K562 (cell line): ENCODE data around the gene PARD3B. TPM values are rescaled to one million over a fixed set of nuclear protein-coding genes. Genes with fewer than 3 reads are reported as not detected.

ENCODE experiments used
- ATAC-seq: fragments of 200-7000 bp; cut with Tn5 transposase; 3 replicates; pipeline ENCODE4 v1.9.1; 2020; ENCODE audit warnings: moderate library complexity
- BruUV-seq: library from RNA; stranded (reverse); fragments of 400-500 nt; replicated peaks from 2 replicates; lab custom pipeline; 2021; lab: Mats Ljungman, UMichigan
- CTCF ChIA-PET: fragments of 300-600 bp; formaldehyde crosslinking; extraction: SDS; loops from one replicate; lab custom pipeline; 2021; ENCODE audit warnings: low intra/inter-chr PET ratio; lab: Yijun Ruan, JAX
- POLR2A ChIA-PET: fragments of 300-600, 350-650 bp; sonication (Branson Sonifier 250); formaldehyde crosslinking; extraction: SDS; loops from one replicate; lab custom pipeline; 2021; ENCODE audit warnings: antibody characterized with exemption, inconsistent platforms; lab: Yijun Ruan, JAX
- DNase-seq, 4 experiments: peaks; one replicate each; pipeline versions ENCODE4 v3.0.0 to v3.0.0-alpha.2; 2011 to 2018; ENCODE audit warnings: low spot score in 3 of 4, mixed read lengths in 3 of 4; ENCODE audit errors: extremely low read depth in 1 of 4
- FAIRE-seq: peaks from 2 replicates; lab custom pipeline; 2011; peaks lifted over from hg19 to GRCh38; lab: Jason Lieb, UNC
- H2AFZ ChIP-seq: 2 replicates; pipeline ENCODE4 v1.6.0; 2011; ENCODE audit warnings: low read depth, low read length, control low read depth, inconsistent platforms
- H3K27ac ChIP-seq: fragments of 200-600 bp; 3 replicates; pipeline ENCODE4 v1.8.0; 2011; ENCODE audit warnings: low read depth, mild to moderate bottlenecking, control low read depth, inconsistent platforms, low read length, moderate library complexity, mixed read lengths; ENCODE audit errors: extremely low read depth
- H3K27me3 ChIP-seq, 2 experiments: fragments of 300-600 bp in 1 of 2; 2 replicates in 1 of 2; 3 replicates in 1 of 2; pipeline versions ENCODE4 v1.6.0 to v1.8.0; 2011; ENCODE audit warnings: inconsistent platforms in 2 of 2, low read length in 2 of 2, mild to moderate bottlenecking in 1 of 2, mixed read lengths in 1 of 2, moderate library complexity in 1 of 2; ENCODE audit not compliant: control insufficient read depth in 2 of 2, insufficient read depth in 2 of 2
- H3K36me3 ChIP-seq: fragments of 300-600 bp; 3 replicates; pipeline ENCODE4 v1.8.0; 2011; ENCODE audit warnings: mild to moderate bottlenecking, low read length, inconsistent platforms; ENCODE audit not compliant: control insufficient read depth, insufficient read depth
- H3K4me1 ChIP-seq, 2 experiments: fragments of 200-600 bp in 1 of 2; replicated peaks in 1 of 2; 2 replicates in 1 of 2; 3 replicates in 1 of 2; pipeline versions ENCODE4 v1.5.1 to v1.8.0; 2011; ENCODE audit warnings: inconsistent platforms in 2 of 2, low read length in 2 of 2, mild to moderate bottlenecking in 1 of 2, mixed read lengths in 1 of 2, moderate library complexity in 1 of 2; ENCODE audit not compliant: control insufficient read depth in 2 of 2, insufficient read depth in 2 of 2
- H3K4me2 ChIP-seq: 2 replicates; pipeline ENCODE4 v1.6.1; 2011; ENCODE audit warnings: low read length, control low read depth, inconsistent platforms, mixed read lengths; ENCODE audit not compliant: insufficient read depth
- H3K4me3 ChIP-seq: fragments of 200-600 bp; sonication (generic), shearing (Covaris generic); 2 replicates; pipeline ENCODE4 v1.5.1; 2016; ENCODE audit warnings: control low read depth, inconsistent platforms
- H3K79me2 ChIP-seq: fragments of 200-600 bp; 3 replicates; pipeline ENCODE4 v1.8.0; 2011; ENCODE audit warnings: low read length, inconsistent platforms; ENCODE audit not compliant: control insufficient read depth, insufficient read depth
- H3K9ac ChIP-seq, 2 experiments: 2 replicates each; pipeline versions ENCODE4 v1.6.0 to v1.6.1; 2011; ENCODE audit warnings: low read depth in 2 of 2, low read length in 2 of 2, control low read depth in 1 of 2, inconsistent platforms in 1 of 2, mild to moderate bottlenecking in 1 of 2, mixed read lengths in 1 of 2; ENCODE audit not compliant: insufficient read depth in 1 of 2
- H3K9me1 ChIP-seq: one replicate; pipeline ENCODE4 v1.6.0; 2011; ENCODE audit warnings: inconsistent platforms, mild to moderate bottlenecking, low read length, moderate library complexity; ENCODE audit not compliant: control insufficient read depth, insufficient read depth
- H3K9me3 ChIP-seq: replicated peaks from 2 replicates; pipeline ENCODE4 v1.5.1; 2011; ENCODE audit warnings: low read depth, low read length, inconsistent platforms; ENCODE audit not compliant: control insufficient read depth, insufficient read depth
- H4K20me1 ChIP-seq: replicated peaks from 2 replicates; pipeline ENCODE4 v1.6.1; 2011; ENCODE audit warnings: low read length, inconsistent platforms, mixed read lengths; ENCODE audit not compliant: control insufficient read depth, insufficient read depth
- CGGBP1 ChIP-seq: fragments of 250-450 bp; sonication (Bioruptor Pico); IDR thresholded peaks from 2 replicates; pipeline ENCODE4 v1.9.0; 2021; ENCODE audit warnings: mild to moderate bottlenecking
- PATZ1 ChIP-seq: fragments of 250-450 bp; sonication (Bioruptor Pico); IDR thresholded peaks from 2 replicates; pipeline ENCODE4 v1.5.0; 2020; ENCODE audit warnings: mild to moderate bottlenecking, borderline replicate concordance
- POLR2A ChIP-seq: fragments of 450-650 bp; conservative IDR thresholded peaks from 2 replicates; pipeline ENCODE4 v1.6.1; 2016
- RBM15 ChIP-seq: fragments of 200-400 bp; formaldehyde crosslinking; IDR thresholded peaks from 2 replicates; pipeline ENCODE4 v1.6.1; 2018; ENCODE audit warnings: mild to moderate bottlenecking, low read length, moderate library complexity; ENCODE audit not compliant: insufficient read depth
- ZBTB43 ChIP-seq: sonication (generic); formaldehyde crosslinking; IDR thresholded peaks from 2 replicates; pipeline ENCODE4 v1.8.0; 2023; ENCODE audit warnings: mild to moderate bottlenecking, missing genetic modification reagents
- ZEB2 ChIP-seq: fragments of 450-650 bp; IDR thresholded peaks from 2 replicates; pipeline ENCODE4 v1.6.1; 2016
- ZNF431 ChIP-seq: sonication (generic); formaldehyde crosslinking; IDR thresholded peaks from 2 replicates; pipeline ENCODE4 v1.8.0; 2022; ENCODE audit warnings: mild to moderate bottlenecking, missing genetic modification reagents
- ZNF639 ChIP-seq, 2 experiments: fragments of 200-800 bp in 1 of 2; sonication (Bioruptor generic) in 1 of 2; sonication (generic) in 1 of 2; formaldehyde crosslinking in 1 of 2; IDR thresholded peaks in 1 of 2; conservative IDR thresholded peaks in 1 of 2; 2 replicates each; pipeline versions ENCODE4 v1.5.0 to v1.6.1; 2016 to 2020; ENCODE audit warnings: missing compliant biosample characterization in 1 of 2, missing genetic modification characterization in 1 of 2, missing genetic modification reagents in 1 of 2
- WGBS: fragments of 100-300 bp; shearing (Covaris generic); methylation state at CpG from one replicate; pipeline ENCODE4 v1.1.6; 2016; ENCODE audit warnings: low coverage, mixed read lengths; ENCODE audit not compliant: insufficient coverage; ENCODE audit errors: missing lambda C conversion rate; 5-methylcytosine and 5-hydroxymethylcytosine counted together
- in situ Hi-C: fragments of 300-500 bp; cut with MboI; formaldehyde crosslinking; loops from 4 replicates; pipeline ENCODE4 v1.15.0; 2018; ENCODE audit warnings: inconsistent platforms, mixed read lengths
- intact Hi-C: fragments of 100-400 bp; cut with micrococcal nuclease; formaldehyde crosslinking; loops from 2 replicates; pipeline ENCODE4 v1.14.2; 2022
- polyA plus RNA-seq, 8 experiments: library from polyadenylated mRNA; depleted of rRNA in 4 of 8; stranded (reverse) in 5 of 8; unstranded in 3 of 8; fragments of >200 nt; fragmentation: Nextera tagmentation in 2 of 8; fragmentation: Illumina TruSeq in 1 of 8; extraction: Ambion mirVana in 2 of 8; extraction: Trizol in 1 of 8; gene quantifications; 2 replicates each; pipeline versions ENCODE4 v1.2.1 to v1.2.3, GENCODE V29; 2011 to 2014; ENCODE audit warnings: inconsistent platforms in 1 of 8, missing spikeins in 1 of 8
- total RNA-seq, 7 experiments: library from RNA; depleted of rRNA in 6 of 7; stranded (reverse); fragments of >200 nt in 6 of 7; fragmentation: Illumina TruSeq in 2 of 7; extraction: Trizol in 2 of 7; gene quantifications; 2 replicates each; pipeline versions ENCODE4 v1.2.1 to v1.2.3, GENCODE V29; 2011 to 2021; ENCODE audit warnings: low replicate concordance in 1 of 7

PARD3B gene
- total and polyA plus RNA-seq, 9 of the 15 experiments (the other 6 are each of a cell fraction or from before 2014, with no cell fraction given): 0.15 to 3.0 (median 1.1) TPM

- Histone ChIP-seq H3K27me3 (no peaks in the 10 kb centered on the region), H3K27ac (no peak overlapping the region), H3K9me3 (no peaks in the 10 kb centered on the region), H3K79me2 (no peaks in the 10 kb centered on the region), H3K9me1 (no peaks in the 10 kb centered on the region), H4K20me1 (no peaks in the 10 kb centered on the region), H3K9ac (no peak overlapping the region), H3K4me3 (no peak overlapping the region), H3K4me2 (no peak overlapping the region), H3K4me1 (no peaks in the 10 kb centered on the region), H2AFZ (no peak overlapping the region), H3K36me3 (no peaks in the 10 kb centered on the region)
- in situ Hi-C loops: no loop called here
- TF ChIP-seq PATZ1 (no peak), CGGBP1 (CRISPR knock-in tag) (no peak), RBM15 (no peak), ZEB2 (no peak), ZNF639 (CRISPR knock-in tag; conservative IDR thresholded peaks at IDR 0.05 in 1 of 2, IDR thresholded peaks at IDR 0.05 in 1 of 2) (no peak), ZNF431 (CRISPR knock-in tag) (no peak), ZBTB43 (no peak), POLR2A (no peak)
- no TSS peak for BruUV-seq
- FAIRE-seq: no peak
- no peak for ATAC-seq
- ChIA-PET POLR2A (no interaction called here), CTCF (no interaction called here)
- intact Hi-C loops: no loop called here
- WGBS: 1% methylated on average over 6 of the region's 6 CpGs
- DNase-seq: no peak
Measured at GRCh38 chr2:205570648-205571047, 1025.4 kb downstream of the PARD3B start.
